ENCODE data around the gene NDE1.

DNA sequence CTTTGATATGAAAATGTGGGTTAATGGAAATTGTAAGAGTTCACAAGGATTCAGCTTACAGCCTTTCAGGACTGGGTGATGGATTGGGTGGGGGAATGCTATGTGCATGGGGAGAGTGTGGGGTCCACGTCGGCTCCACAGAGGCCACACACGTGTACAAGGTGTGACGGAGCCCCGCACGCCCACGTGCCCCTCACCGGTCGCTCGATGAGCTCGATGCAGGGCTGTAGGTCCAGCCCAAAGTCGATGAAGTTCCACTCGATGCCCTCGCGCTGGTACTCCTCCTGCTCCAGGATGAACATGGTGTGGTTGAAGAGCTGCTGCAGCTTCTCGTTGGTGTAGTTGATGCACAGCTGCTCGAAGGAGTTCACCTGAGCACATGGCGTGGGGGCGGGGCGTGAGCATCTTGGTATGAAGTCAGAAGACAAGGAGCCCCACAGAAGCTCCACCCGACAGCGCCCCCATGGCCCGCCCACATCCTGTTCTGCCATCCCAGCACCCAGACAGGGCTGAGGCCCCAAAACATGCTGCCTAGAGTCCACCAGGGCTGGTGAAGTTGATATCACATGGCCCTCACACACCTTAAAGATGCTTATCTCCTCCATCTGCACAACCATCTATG lies 107.7 kb downstream of the NDE1 start:
- TF ChIP-seq, protein P1, sequence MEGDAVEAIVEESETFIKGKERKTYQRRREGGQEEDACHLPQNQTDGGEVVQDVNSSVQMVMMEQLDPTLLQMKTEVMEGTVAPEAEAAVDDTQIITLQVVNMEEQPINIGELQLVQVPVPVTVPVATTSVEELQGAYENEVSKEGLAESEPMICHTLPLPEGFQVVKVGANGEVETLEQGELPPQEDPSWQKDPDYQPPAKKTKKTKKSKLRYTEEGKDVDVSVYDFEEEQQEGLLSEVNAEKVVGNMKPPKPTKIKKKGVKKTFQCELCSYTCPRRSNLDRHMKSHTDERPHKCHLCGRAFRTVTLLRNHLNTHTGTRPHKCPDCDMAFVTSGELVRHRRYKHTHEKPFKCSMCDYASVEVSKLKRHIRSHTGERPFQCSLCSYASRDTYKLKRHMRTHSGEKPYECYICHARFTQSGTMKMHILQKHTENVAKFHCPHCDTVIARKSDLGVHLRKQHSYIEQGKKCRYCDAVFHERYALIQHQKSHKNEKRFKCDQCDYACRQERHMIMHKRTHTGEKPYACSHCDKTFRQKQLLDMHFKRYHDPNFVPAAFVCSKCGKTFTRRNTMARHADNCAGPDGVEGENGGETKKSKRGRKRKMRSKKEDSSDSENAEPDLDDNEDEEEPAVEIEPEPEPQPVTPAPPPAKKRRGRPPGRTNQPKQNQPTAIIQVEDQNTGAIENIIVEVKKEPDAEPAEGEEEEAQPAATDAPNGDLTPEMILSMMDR (IDR thresholded peaks at IDR 0.05; ENCODE audit: low read length) = no peak
- TF ChIP-seq EZH2 (optimal IDR thresholded peaks at IDR 0.05; ENCODE audit: low read depth, low read length) (no peak), EZH2phosphoT487 (IDR thresholded peaks at IDR 0.05; ENCODE audit: low read length) (no peak)
